HG03442 (cell line): ENCODE measurements around the gene YPEL3.
A peak's percentile ranks its signal among the peaks of the same experiment; 100 is the strongest.

Source experiments
- ATAC-seq: cut with Tn5 transposase; IDR thresholded peaks from one replicate; pipeline ENCODE4 v1.9.1; 2021; ENCODE audit warnings: mild to moderate bottlenecking, moderate library complexity; ENCODE audit not compliant: unreplicated experiment

YPEL3 gene

DNA sequence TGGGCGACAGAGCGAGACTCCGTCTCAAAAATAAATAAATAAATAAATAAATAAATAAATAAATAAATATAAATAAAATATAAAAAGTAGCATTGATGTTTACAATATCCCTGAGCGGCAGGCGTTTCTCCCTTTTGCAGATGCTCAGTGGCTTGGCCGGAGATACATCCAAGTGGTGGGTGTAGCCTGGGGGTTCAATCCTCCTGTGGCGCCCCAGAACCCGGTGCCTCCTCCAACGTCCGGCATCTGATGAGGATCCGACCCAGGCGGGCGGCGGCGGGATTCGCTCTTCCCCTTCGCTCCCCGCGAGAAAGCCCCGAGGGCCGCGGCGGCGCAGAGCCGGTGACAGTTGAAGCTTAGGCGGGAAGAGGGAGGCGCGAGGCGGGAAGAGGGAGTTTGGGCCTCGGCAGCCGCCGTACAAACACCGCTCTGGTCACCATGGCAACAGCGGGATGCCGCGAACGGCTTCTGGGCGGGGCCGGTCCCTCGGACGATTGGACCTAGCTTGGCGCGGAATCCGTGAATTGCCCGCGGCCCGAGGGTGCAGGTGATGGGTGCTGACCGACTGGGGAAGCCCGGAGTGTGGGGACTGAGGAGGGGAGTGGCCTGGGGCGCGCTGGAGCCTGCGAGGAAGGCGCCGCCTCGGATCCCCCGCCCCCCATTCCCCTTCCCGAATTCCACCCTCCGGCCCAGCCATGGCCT, 43.2 kb downstream of the YPEL3 start:
- ATAC-seq: peak; percentile 81

DNA sequence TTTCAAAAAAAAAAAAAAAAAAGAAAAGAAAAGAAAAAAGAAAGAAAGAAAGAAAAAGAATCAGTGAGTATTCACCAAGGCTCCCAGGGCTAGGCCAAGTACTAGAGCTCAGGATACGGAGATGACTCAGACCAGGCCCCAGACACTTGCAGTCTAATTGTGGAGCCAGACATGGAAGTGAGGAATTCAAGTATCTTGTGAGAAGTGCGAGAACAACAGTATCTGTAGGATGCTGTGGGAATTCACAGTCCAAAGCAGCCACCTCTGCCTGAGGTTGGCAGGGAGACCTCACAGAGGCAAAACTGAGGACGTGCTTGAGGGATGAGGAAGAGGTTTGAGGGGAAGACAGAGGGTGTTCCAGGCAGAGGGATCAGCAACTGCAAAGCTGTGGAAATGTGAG, 44.5 kb downstream of the YPEL3 start:
- ATAC-seq: no peak

DNA sequence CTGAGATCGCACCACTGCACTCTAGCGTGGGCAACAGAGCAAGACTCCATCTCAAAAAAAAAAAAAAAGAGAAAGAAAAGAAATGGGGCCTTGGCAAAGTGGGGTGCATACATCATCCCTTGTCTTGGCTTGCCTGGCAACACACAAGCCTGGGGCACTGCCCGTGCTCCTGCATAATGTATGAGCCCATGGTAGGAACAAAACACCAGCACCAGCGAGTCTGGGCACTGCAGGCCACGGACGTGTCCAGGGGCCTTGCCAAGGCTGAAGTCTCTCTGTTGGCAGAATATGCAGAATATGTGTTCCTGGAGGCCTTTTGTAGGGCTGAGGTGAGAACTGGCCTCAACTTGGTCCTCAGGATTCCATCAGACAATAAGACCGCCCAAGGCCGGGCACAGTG, 46.1 kb downstream of the YPEL3 start:
- ATAC-seq: no peak

DNA sequence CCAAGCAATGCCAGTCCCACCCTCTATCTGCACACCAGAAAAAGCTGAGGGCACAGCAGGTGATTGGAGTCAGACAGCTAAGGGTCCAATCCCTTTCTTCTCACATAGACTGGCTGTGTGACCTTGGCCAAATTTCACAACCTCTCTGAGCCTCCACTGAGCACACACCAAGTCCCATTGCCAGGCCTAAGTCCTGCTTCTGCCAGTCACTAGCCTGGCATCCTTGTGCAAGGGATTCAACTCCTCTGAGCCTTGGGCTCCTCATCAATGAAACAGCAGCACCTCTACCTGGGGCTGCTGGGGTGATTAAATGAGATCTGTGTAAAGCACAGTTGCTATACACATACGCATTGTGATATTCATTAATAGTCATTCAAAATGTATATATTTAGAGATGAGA, 49.4 kb downstream of the YPEL3 start:
- ATAC-seq: no peak

DNA sequence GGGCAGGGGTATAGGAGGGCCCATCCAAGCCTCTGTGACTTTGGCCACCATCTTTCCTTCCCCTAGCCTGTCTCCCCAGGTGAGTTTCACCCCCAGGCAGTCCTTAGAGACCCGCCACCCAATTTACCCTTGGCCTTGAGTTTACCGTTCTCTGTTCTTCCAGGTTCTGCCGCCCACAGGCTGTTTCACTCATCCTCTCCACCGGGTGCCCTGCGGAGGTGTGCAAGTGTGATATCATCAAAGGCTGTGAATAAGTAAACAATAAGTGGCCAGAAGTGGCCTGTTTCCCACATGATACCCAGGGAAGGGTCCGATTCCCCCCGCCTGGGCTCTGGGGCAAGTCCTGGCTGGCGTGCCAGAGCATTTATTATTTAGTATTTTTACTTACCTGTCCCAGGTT, 49.8 kb downstream of the YPEL3 start:
- no peak for ATAC-seq
